Measurements from ENCODE around the gene L2HGDH.

L2HGDH gene

GRCh38 chr14:50319293-50319692 lies 7.3 kb upstream of the L2HGDH start:
- TF ChIP-seq REST (IDR thresholded peaks at IDR 0.05; ENCODE audit: insufficient read depth in 1 of 2, low read depth in 2 of 2, low read length in 2 of 2) (no peak), TAF1 (IDR thresholded peaks at IDR 0.05; ENCODE audit: borderline replicate concordance, insufficient read depth, low read length) (no peak), FOXP2 (optimal IDR thresholded peaks at IDR 0.05; ENCODE audit: borderline replicate concordance, extremely low read depth, extremely low read length, insufficient read depth) (no peak), SIN3A (IDR thresholded peaks at IDR 0.05; ENCODE audit: borderline replicate concordance, insufficient read depth, low read length) (no peak), POLR2AphosphoS5 (IDR thresholded peaks at IDR 0.05; ENCODE audit: low read depth, low read length) (no peak)

- TF ChIP-seq POLR2AphosphoS5 (IDR thresholded peaks at IDR 0.05; ENCODE audit: low read depth, low read length) = no peak
- no peak for TF ChIP-seq SIN3A (IDR thresholded peaks at IDR 0.05; ENCODE audit: borderline replicate concordance, insufficient read depth, low read length)
- no peak for TF ChIP-seq TAF1 (IDR thresholded peaks at IDR 0.05; ENCODE audit: borderline replicate concordance, insufficient read depth, low read length)
- TF ChIP-seq FOXP2 (optimal IDR thresholded peaks at IDR 0.05; ENCODE audit: borderline replicate concordance, extremely low read depth, extremely low read length, insufficient read depth) = no peak
- TF ChIP-seq REST (IDR thresholded peaks at IDR 0.05; ENCODE audit: insufficient read depth in 1 of 2, low read depth in 2 of 2, low read length in 2 of 2) = no peak
These were observed 6.1 kb upstream of the L2HGDH start for GRCh38 chr14:50318031-50318626.

GRCh38 chr14:50312734-50313054 lies 665 bp upstream of the L2HGDH start:
- TF ChIP-seq FOXP2 (optimal IDR thresholded peaks at IDR 0.05; ENCODE audit: borderline replicate concordance, extremely low read depth, extremely low read length, insufficient read depth) (peak; percentile 1), REST (IDR thresholded peaks at IDR 0.05; ENCODE audit: insufficient read depth in 1 of 2, low read depth in 2 of 2, low read length in 2 of 2) (no peak), POLR2AphosphoS5 (IDR thresholded peaks at IDR 0.05; ENCODE audit: low read depth, low read length) (no peak; the same call in 1 of the 2 replicates)

GRCh38 chr14:50311337-50311971 lies 575 bp downstream of the L2HGDH start:
- TF ChIP-seq POLR2AphosphoS5 (IDR thresholded peaks at IDR 0.05; ENCODE audit: low read depth, low read length) = no peak
- TF ChIP-seq REST (IDR thresholded peaks at IDR 0.05; ENCODE audit: insufficient read depth in 1 of 2, low read depth in 2 of 2, low read length in 2 of 2) = no peak
- TF ChIP-seq SIN3A (IDR thresholded peaks at IDR 0.05; ENCODE audit: borderline replicate concordance, insufficient read depth, low read length) = no peak
- TF ChIP-seq TAF1 (IDR thresholded peaks at IDR 0.05; ENCODE audit: borderline replicate concordance, insufficient read depth, low read length) = no peak
- no peak for TF ChIP-seq FOXP2 (optimal IDR thresholded peaks at IDR 0.05; ENCODE audit: borderline replicate concordance, extremely low read depth, extremely low read length, insufficient read depth)
